Erythroblast (primary cell): ENCODE measurements around the gene PPP1R15B.

Experiments
- GATA1 ChIP-seq: IDR thresholded peaks from 2 replicates; pipeline ENCODE4 v1.6.1; 2011; ENCODE audit warnings: low read depth, mild to moderate bottlenecking, control low read depth, low read length, moderate library complexity
- POLR2A ChIP-seq: IDR thresholded peaks from 2 replicates; pipeline ENCODE4 v1.6.1; 2011; ENCODE audit warnings: mild to moderate bottlenecking, low read length

- TF ChIP-seq POLR2A, result no peak
- no peak for TF ChIP-seq GATA1
Measured at GRCh38 chr1:204359474-204360255, 52.0 kb downstream of the PPP1R15B start, which contains the start of gene PLEKHA6.
